ENCODE results near the gene RCOR3.

DNA sequence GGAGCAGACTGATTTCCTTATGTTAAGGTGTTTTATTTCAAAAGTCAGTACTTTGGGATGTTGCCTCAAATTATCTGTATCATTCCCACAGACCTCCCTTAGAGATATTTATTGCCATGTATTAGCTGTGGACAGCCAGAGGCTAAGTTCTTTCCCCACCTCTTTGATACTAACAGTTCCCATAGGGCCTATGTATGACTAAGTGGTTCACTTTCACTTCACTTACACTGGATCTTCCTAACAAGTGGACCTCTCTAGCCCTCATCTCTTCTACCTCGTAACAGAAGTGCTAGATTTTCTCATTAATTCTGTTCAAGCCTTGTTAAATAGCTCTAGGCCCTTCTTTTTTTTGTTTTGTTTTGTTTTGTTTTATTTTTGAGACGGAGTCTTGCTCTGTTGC is 73.7 kb downstream of the RCOR3 start:
- TF ChIP-seq, protein P1, sequence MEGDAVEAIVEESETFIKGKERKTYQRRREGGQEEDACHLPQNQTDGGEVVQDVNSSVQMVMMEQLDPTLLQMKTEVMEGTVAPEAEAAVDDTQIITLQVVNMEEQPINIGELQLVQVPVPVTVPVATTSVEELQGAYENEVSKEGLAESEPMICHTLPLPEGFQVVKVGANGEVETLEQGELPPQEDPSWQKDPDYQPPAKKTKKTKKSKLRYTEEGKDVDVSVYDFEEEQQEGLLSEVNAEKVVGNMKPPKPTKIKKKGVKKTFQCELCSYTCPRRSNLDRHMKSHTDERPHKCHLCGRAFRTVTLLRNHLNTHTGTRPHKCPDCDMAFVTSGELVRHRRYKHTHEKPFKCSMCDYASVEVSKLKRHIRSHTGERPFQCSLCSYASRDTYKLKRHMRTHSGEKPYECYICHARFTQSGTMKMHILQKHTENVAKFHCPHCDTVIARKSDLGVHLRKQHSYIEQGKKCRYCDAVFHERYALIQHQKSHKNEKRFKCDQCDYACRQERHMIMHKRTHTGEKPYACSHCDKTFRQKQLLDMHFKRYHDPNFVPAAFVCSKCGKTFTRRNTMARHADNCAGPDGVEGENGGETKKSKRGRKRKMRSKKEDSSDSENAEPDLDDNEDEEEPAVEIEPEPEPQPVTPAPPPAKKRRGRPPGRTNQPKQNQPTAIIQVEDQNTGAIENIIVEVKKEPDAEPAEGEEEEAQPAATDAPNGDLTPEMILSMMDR (IDR thresholded peaks at IDR 0.05) = no peak
- no peak for TF ChIP-seq POLR2A (IDR thresholded peaks at IDR 0.05)
